ENCODE measurements around the gene CCR5AS.

- TF ChIP-seq POLR2A (IDR thresholded peaks at IDR 0.05) (no peak), CTCF (IDR thresholded peaks at IDR 0.05) (no peak)
These were observed 22.9 kb downstream of the CCR5AS start for GRCh38 chr3:46383951-46384330.
